ENCODE results near the gene SMPD1.
"Not testable (repeated sequence)": the region's sequence is repeated elsewhere in the genome, so short reads cannot be mapped to it uniquely, and the experiment has no call there.

The SMPD1 gene

GRCh38 chr11:6390718-6391469 is 620 bp downstream of the SMPD1 start:
- peak in 1 of 14 donors; percentile 56 for DNase-seq

GRCh38 chr11:6391537-6392134 is 1.4 kb downstream of the SMPD1 start:
- no peak for DNase-seq

GRCh38 chr11:6392251-6392650 is 2.0 kb downstream of the SMPD1 start:
- not testable (repeated sequence) for DNase-seq

GRCh38 chr11:6393989-6394670 is 3.9 kb downstream of the SMPD1 start:
- DNase-seq, result peak in 2 of 14 donors; percentile 29 to 81

GRCh38 chr11:6395470-6396060 is 5.3 kb downstream of the SMPD1 start:
- DNase-seq, result no peak

- DNase-seq, result no peak
Measured at GRCh38 chr11:6397156-6397555, 6.9 kb downstream of the SMPD1 start.

GRCh38 chr11:6397636-6398035 is 7.4 kb downstream of the SMPD1 start:
- no peak for DNase-seq

- DNase-seq, result no peak
Measured at GRCh38 chr11:6400431-6401345, 10.4 kb downstream of the SMPD1 start.

GRCh38 chr11:6401464-6401863 is 11.2 kb downstream of the SMPD1 start:
- no peak for DNase-seq

- DNase-seq, result no peak
Measured at GRCh38 chr11:6402061-6402470, 11.8 kb downstream of the SMPD1 start.

GRCh38 chr11:6402561-6402981 is 12.3 kb downstream of the SMPD1 start:
- DNase-seq, result no peak

- no peak for DNase-seq
Measured at GRCh38 chr11:6403539-6403938, 13.3 kb downstream of the SMPD1 start.

GRCh38 chr11:6404342-6405051 is 14.2 kb downstream of the SMPD1 start:
- DNase-seq, result peak in 6 of 14 donors; percentile 28 to 72 (median 48)

- peak in 8 of 14 donors; percentile 38 to 76 (median 50) for DNase-seq
Measured at GRCh38 chr11:6405052-6405667, 14.9 kb downstream of the SMPD1 start.

GRCh38 chr11:6405846-6406245 is 15.6 kb downstream of the SMPD1 start:
- DNase-seq, result peak in 1 of 14 donors; percentile 92

GRCh38 chr11:6406370-6406769 is 16.1 kb downstream of the SMPD1 start:
- no peak for DNase-seq

- DNase-seq, result peak in 5 of 14 donors; percentile 59 to 83 (median 72)
Measured at GRCh38 chr11:6410695-6411430, 20.6 kb downstream of the SMPD1 start.

GRCh38 chr11:6411594-6412031 is 21.3 kb downstream of the SMPD1 start:
- DNase-seq, result peak in 13 of 14 donors; percentile 33 to 89 (median 76)

GRCh38 chr11:6413791-6414201 is 23.5 kb downstream of the SMPD1 start:
- DNase-seq, result peak in 1 of 14 donors; percentile 30

GRCh38 chr11:6414874-6415328 is 24.6 kb downstream of the SMPD1 start:
- DNase-seq, result no peak

Measured in C1 segment of cervical spinal cord (tissue), 14 donors.